NOMO-1 (cell line): ENCODE data around the gene COL13A1.

Experiments used
- DNase-seq, 2 experiments: peaks; one replicate each; lab custom pipeline; 2025; ENCODE audit not compliant: unreplicated experiment in 2 of 2; lab: John Stamatoyannopoulos, UW

COL13A1 gene

GRCh38 chr10:69960988-69961880 lies 159.5 kb downstream of the COL13A1 start:
- DNase-seq = no peak

GRCh38 chr10:69961881-69962745 lies 160.4 kb downstream of the COL13A1 start:
- no peak for DNase-seq

DNA sequence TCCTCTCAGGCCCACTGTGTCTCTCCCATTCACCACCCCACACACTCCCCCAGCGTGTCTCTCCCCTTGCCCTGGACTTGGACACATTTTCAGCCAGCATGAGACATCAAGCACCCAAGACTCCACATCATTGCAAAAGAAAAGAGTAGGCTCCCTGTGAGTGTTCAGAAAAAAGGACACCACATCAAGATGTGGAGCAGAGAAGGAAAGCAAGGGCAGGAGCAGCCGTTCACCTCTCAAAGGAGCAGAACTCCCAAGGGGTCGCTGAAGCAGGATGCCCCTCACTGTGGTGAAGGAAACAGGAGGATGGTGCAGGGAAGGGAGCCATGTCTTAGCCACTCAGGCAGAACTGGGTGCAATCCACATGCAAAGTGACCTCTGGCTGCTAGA lies 161.0 kb downstream of the COL13A1 start:
- DNase-seq = no peak

GRCh38 chr10:69963178-69963834 lies 161.6 kb downstream of the COL13A1 start:
- no peak for DNase-seq

GRCh38 chr10:69963835-69964710 lies 162.4 kb downstream of the COL13A1 start:
- no peak for DNase-seq

GRCh38 chr10:69965086-69965485 lies 163.4 kb downstream of the COL13A1 start:
- no peak for DNase-seq

DNA sequence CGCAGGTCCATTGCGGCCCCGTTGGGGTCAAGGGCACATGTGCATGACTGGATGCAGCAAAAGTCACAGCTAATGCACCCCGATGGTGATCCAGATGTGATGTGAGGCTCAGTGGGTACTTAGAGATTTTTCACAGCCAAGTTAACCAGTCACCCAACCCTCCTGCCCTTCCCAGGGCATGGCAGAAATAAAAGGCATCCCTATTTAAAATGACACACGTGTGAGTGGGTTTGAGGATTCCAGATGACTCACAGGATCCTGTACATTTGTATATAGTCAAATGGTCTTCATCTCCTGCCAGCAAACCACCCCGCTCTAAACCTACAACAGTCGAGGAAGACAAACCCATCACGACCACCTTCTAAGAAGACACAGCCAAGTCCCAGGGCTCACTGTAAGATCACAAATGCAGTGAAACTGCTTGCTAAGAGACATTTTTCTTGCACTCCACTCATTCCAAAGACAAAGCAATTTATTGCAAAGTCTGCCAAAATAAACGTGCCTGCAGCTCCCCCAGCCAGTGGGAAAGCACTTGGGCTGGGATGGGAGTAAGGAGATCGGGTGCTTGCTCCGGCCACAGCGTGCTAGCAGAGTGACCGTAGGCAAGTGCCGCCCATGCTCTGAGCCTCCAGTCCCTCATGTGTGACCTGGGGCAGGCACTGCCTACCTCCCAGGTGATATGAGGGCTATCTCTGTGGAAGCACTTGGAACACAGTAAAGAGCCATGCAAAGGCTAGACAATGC lies 164.4 kb downstream of the COL13A1 start:
- no peak for DNase-seq

DNA sequence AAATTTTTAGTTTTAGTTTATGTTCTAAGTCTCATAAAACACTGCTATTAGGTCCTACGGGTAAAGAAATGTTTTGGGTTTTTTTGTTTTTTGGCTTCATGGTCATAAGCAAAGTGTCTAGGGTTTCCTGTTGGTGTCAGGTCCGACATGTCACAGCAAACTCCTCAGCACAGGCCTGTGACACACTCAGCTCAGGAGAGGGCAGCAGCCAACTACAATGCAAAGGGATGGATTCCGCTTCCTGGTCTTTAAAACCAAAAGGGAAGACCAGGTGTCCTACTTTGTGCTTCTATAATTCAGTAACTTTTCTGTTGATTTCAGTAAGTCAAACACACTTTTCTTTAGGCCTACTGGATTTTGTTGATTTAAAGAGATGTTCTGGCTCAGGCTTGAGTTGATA lies 167.1 kb downstream of the COL13A1 start:
- no peak for DNase-seq

DNA sequence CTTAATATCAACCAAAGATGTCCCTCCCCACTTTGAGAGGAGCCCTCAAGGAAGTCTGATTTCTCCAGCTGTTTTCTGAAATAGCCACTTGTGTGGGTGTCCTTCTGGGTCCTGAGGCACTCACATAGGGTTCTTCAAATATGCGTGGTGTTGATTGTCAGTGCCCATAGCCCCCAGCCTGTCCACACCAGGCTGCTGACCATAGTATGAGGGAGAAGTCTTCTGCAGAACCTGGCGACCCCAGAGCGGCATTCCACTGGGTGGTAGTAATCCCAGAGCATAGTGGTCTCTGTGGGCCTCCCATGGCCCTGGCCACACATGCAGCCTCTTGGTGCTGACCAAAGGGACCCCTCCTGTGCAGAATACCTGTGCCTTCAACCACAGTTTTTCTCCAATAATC lies 168.3 kb downstream of the COL13A1 start:
- no peak for DNase-seq

GRCh38 chr10:69972981-69973397 lies 171.3 kb downstream of the COL13A1 start:
- DNase-seq = no peak

- DNase-seq = no peak
Measured at GRCh38 chr10:69973678-69974077, 172.0 kb downstream of the COL13A1 start.

- no peak for DNase-seq
Measured at GRCh38 chr10:69974551-69975155, 172.9 kb downstream of the COL13A1 start.

DNA sequence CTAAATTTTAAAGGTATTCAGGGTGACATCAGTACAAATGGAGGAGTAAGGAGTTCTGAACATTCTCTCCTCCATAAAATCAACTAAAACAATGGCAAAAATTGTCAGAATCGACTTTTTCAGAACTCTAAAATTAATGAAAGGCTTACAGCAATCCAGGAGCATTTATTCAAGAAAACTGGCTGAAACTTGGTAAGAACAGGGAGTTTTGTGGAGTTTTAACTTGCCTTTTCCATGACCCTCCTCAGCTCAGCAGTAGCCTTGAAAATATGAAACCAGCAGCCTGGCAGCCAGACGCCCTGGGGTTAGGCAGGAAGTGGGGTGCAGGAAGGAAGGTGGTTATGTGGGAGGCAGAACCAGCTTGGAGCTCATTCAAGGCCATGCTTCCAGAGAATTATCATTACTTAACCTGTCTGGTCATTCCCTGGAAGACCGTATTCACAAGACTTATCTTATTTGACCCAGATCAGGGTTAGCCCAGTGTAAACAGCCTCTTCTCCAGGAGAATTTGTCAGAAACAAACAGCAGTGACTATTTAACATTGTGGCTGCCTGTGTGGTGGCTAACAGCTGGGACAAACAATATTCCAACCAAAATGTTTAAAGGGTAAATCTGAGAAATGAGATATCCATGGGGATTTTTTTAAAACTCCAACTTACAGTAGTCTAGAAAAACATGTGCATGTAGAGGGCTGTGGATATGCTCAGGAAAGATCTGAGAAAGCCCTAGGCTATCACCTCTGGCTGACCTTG lies 175.3 kb downstream of the COL13A1 start:
- no peak for DNase-seq

DNA sequence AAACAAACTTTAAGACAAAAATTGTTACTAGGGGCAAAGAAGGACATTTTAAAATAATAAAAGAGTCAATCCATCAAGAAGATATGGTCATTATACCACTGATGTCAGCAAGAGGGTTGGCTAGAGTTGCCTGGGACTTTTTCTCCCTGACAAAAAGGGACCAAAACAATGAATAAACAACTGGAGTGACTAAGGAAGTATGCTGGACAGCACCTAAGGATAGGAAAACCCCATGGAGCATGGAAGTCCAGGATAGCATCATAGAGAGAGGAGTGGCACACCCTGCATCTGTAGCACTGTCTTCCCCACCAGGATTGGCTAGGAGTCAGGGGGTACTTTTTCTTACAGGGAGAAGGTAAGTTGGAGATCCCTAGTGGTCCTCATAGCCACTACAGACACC lies 177.5 kb downstream of the COL13A1 start:
- DNase-seq = no peak

- DNase-seq = no peak
Measured at GRCh38 chr10:69980672-69981071, 179.0 kb downstream of the COL13A1 start.

GRCh38 chr10:69988094-69988493 lies 186.4 kb downstream of the COL13A1 start:
- DNase-seq = no peak

DNA sequence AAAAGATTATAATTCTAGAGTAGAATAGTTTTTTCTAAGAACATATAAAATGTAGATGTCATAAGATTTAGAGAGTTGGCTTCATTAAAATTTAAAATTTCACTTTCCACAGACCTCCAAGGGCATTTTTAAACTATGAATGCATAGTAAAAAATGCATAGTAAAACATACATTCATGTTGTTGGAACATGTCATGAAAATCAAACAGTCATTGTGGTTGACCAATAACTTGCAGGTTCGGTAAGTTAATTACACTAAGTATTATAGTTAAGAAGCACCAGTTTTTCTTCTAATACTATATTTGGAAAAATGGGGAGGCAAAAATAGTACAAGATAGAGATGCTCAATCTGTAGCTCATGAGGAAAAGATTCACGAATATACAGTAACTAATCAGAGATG lies 189.4 kb downstream of the COL13A1 start:
- no peak for DNase-seq

GRCh38 chr10:69994262-69994661 lies 192.6 kb downstream of the COL13A1 start:
- DNase-seq = peak; percentile 51 to 61
